Keratinocyte (primary cell): Measurements from ENCODE around the gene ACADSB. TPM values are rescaled to one million over a fixed set of nuclear protein-coding genes. Genes with fewer than 3 reads are reported as not detected.

Experiments
- DNase-seq: peaks from one replicate; pipeline ENCODE4 v3.0.0-alpha.2; 2011; ENCODE audit warnings: low read depth, missing footprints, low spot score
- FAIRE-seq: peaks from 2 replicates; lab custom pipeline; 2011; peaks lifted over from hg19 to GRCh38; lab: Jason Lieb, UNC
- H2AFZ ChIP-seq: 2 replicates; pipeline ENCODE4 v1.6.0; 2012; ENCODE audit warnings: low read length, control low read depth, inconsistent platforms; ENCODE audit not compliant: control insufficient read depth
- H3K27ac ChIP-seq: 2 replicates; pipeline ENCODE4 v1.5.1; 2011; ENCODE audit warnings: low read length; ENCODE audit not compliant: control insufficient read depth, insufficient read depth
- H3K27me3 ChIP-seq: 3 replicates; pipeline ENCODE4 v1.6.0; 2011; ENCODE audit warnings: low read length; ENCODE audit not compliant: control insufficient read depth, insufficient read depth; ENCODE audit errors: extremely low read depth
- H3K36me3 ChIP-seq, 2 experiments: 2 replicates in 1 of 2; 3 replicates in 1 of 2; pipeline ENCODE4 v1.5.1; 2011; ENCODE audit warnings: low read length in 2 of 2, mild to moderate bottlenecking in 1 of 2; ENCODE audit not compliant: control insufficient read depth in 2 of 2, insufficient read depth in 2 of 2; ENCODE audit errors: extremely low read depth in 1 of 2
- H3K4me1 ChIP-seq: 3 replicates; pipeline ENCODE4 v1.5.1; 2011; ENCODE audit warnings: low read length; ENCODE audit not compliant: control insufficient read depth, insufficient read depth; ENCODE audit errors: extremely low read depth
- H3K4me2 ChIP-seq: 3 replicates; pipeline ENCODE4 v1.6.0; 2011; ENCODE audit warnings: low read depth, low read length; ENCODE audit not compliant: control insufficient read depth, insufficient read depth; ENCODE audit errors: extremely low read depth
- H3K4me3 ChIP-seq, 3 experiments: fragments of 200-600 bp in 1 of 3; sonication (generic) in 1 of 3; 2 replicates in 2 of 3; 3 replicates in 1 of 3; pipeline ENCODE4 v1.5.1; 2011 to 2016; ENCODE audit warnings: low read length in 3 of 3, mild to moderate bottlenecking in 3 of 3, control low read depth in 2 of 3, inconsistent platforms in 1 of 3, low read depth in 1 of 3, mixed read lengths in 1 of 3, mixed run types in 1 of 3, moderate library complexity in 1 of 3; ENCODE audit not compliant: control insufficient read depth in 2 of 3, insufficient read depth in 2 of 3; ENCODE audit errors: extremely low read depth in 1 of 3
- H3K79me2 ChIP-seq: 2 replicates; pipeline ENCODE4 v1.6.0; 2012; ENCODE audit warnings: low read length; ENCODE audit not compliant: control insufficient read depth, insufficient read depth
- H3K9ac ChIP-seq: 3 replicates; pipeline ENCODE4 v1.6.0; 2011; ENCODE audit warnings: low read length; ENCODE audit not compliant: control insufficient read depth, insufficient read depth; ENCODE audit errors: extremely low read depth
- H3K9me1 ChIP-seq: 3 replicates; pipeline ENCODE4 v1.6.0; 2011; ENCODE audit warnings: low read length; ENCODE audit not compliant: control insufficient read depth, insufficient read depth; ENCODE audit errors: extremely low read depth
- H3K9me3 ChIP-seq: 2 replicates; pipeline ENCODE4 v1.5.1; 2012; ENCODE audit warnings: low read depth, low read length; ENCODE audit not compliant: control insufficient read depth
- H4K20me1 ChIP-seq: 3 replicates; pipeline ENCODE4 v1.6.0; 2011; ENCODE audit warnings: low read length; ENCODE audit not compliant: control insufficient read depth, insufficient read depth; ENCODE audit errors: extremely low read depth
- EZH2 ChIP-seq: IDR thresholded peaks from one replicate; pipeline ENCODE4 v1.6.1; 2012; ENCODE audit warnings: inconsistent platforms, mild to moderate bottlenecking, low read length, moderate library complexity
- dilution Hi-C: fragments of 300-500 bp; cut with MboI; formaldehyde crosslinking; loops from one replicate; pipeline ENCODE4 v1.7.0; 2020; ENCODE audit warnings: low sequenced_read_pairs; ENCODE audit not compliant: extremely low pct_ligation_motif_present
- polyA plus RNA-seq, 5 experiments: library from polyadenylated mRNA; depleted of rRNA in 3 of 5; stranded (reverse) in 3 of 5; stranded (forward) in 1 of 5; unstranded in 1 of 5; fragments of >200 nt; gene quantifications; 1 replicate in 1 of 5; 2 replicates in 3 of 5; 3 replicates in 1 of 5; pipeline versions ENCODE4 v1.2.1 to v1.2.3, GENCODE V29; 2011 to 2012; ENCODE audit warnings: missing spikeins in 2 of 5, low read depth in 1 of 5, low replicate concordance in 1 of 5
- TF ChIP-seq, protein P1 (sequence below), 3 experiments: IDR thresholded peaks in 1 of 3; conservative IDR thresholded peaks in 1 of 3; optimal IDR thresholded peaks in 1 of 3; 2 replicates in 2 of 3; 3 replicates in 1 of 3; pipeline versions ENCODE3 to v1.5.1; 2011; ENCODE audit warnings: low read length in 3 of 3, mild to moderate bottlenecking in 3 of 3, moderate library complexity in 2 of 3, control low read depth in 1 of 3, inconsistent platforms in 1 of 3; ENCODE audit not compliant: insufficient read depth in 2 of 3; ENCODE audit errors: extremely low read depth in 1 of 3

Gene ACADSB
- polyA plus RNA-seq, 1 donor (not counting 4 experiments of a cell fraction or from before 2014, with no cell fraction given): 10.1 TPM

- H3K4me1 ChIP-seq: peaks cover 9% of the 10 kb centered on the region
- DNase-seq: no peak
- H2AFZ ChIP-seq: no peak overlapping the region
- no peaks in the 10 kb centered on the region for H3K9me1 ChIP-seq
- dilution Hi-C loops: no loop called here
- H3K4me3 ChIP-seq: no peak overlapping the region
- H3K79me2 ChIP-seq: peaks cover 57% of the 10 kb centered on the region
- H3K4me2 ChIP-seq: no peak overlapping the region
- no peak for FAIRE-seq
- H3K27ac ChIP-seq: no peak overlapping the region
- no peaks in the 10 kb centered on the region for H4K20me1 ChIP-seq
- TF ChIP-seq, protein P1, sequence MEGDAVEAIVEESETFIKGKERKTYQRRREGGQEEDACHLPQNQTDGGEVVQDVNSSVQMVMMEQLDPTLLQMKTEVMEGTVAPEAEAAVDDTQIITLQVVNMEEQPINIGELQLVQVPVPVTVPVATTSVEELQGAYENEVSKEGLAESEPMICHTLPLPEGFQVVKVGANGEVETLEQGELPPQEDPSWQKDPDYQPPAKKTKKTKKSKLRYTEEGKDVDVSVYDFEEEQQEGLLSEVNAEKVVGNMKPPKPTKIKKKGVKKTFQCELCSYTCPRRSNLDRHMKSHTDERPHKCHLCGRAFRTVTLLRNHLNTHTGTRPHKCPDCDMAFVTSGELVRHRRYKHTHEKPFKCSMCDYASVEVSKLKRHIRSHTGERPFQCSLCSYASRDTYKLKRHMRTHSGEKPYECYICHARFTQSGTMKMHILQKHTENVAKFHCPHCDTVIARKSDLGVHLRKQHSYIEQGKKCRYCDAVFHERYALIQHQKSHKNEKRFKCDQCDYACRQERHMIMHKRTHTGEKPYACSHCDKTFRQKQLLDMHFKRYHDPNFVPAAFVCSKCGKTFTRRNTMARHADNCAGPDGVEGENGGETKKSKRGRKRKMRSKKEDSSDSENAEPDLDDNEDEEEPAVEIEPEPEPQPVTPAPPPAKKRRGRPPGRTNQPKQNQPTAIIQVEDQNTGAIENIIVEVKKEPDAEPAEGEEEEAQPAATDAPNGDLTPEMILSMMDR (optimal IDR thresholded peaks at IDR 0.05 in 1 of 3, IDR thresholded peaks at IDR 0.05 in 1 of 3, conservative IDR thresholded peaks at IDR 0.05 in 1 of 3; ENCODE audit: extremely low read depth in 1 of 3, insufficient read depth in 2 of 3, low read length in 3 of 3): no peak
- TF ChIP-seq EZH2: no peak
- H3K36me3 ChIP-seq: no peaks in the 10 kb centered on the region
- no peaks in the 10 kb centered on the region for H3K9me3 ChIP-seq
- no peak overlapping the region for H3K9ac ChIP-seq
- H3K27me3 ChIP-seq: no peaks in the 10 kb centered on the region
Observed at GRCh38 chr10:123004298-123004697, 4.5 kb upstream of the ACADSB start.

DNA sequence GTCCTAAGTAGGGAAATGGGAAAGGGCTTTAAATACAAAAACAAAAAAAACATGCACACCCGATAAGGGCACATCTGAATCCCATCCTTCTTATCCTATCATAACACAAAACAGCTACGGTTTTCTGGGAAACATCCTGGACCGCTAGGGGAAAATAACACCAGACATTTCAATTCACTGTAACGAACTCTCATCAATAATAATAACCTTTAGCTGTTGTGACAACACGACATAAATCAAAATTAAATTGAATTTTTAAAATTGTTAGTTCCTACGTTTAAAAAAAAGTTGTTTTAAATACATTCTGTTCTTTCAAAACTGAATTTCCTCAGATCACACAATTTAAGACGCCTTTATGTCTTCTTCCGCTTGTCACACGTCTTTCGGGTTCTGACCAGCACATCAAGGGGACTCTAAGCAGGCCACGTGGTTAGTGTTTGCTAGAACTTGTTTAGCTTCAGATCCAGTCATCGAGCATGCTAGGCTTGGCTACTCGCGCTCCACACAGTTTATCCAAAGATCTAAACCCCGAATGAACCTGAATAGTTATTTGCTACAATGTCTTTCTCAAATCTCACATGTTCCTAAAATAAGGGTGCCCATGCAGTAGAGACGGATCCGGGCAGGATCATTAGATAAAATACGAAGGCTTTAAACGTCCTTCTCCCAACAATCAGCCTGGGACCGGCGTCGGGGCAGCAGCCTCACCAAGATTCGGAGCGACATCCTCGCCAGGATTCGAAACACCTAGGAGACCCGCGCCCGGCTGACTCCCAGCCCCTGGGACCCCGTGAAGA is 1.1 kb upstream of the ACADSB start:
- H2AFZ ChIP-seq: peak overlapping the region; percentile 97
- dilution Hi-C loops: no loop called here
- H3K9ac ChIP-seq: peak overlapping the region; percentile 97
- H3K4me2 ChIP-seq: peak overlapping the region; percentile 87
- peak overlapping the region; percentile 88 for H3K27ac ChIP-seq
- H3K36me3 ChIP-seq: no peaks in the 10 kb centered on the region
- TF ChIP-seq, protein P1 (optimal IDR thresholded peaks at IDR 0.05 in 1 of 3, IDR thresholded peaks at IDR 0.05 in 1 of 3, conservative IDR thresholded peaks at IDR 0.05 in 1 of 3; ENCODE audit: extremely low read depth in 1 of 3, insufficient read depth in 2 of 3, low read length in 3 of 3): no peak
- no peak for TF ChIP-seq EZH2
- H4K20me1 ChIP-seq: no peaks in the 10 kb centered on the region
- no peaks in the 10 kb centered on the region for H3K9me1 ChIP-seq
- peak overlapping the region; percentile 87 to 96 (median 93) for H3K4me3 ChIP-seq
- no peaks in the 10 kb centered on the region for H3K27me3 ChIP-seq
- H3K9me3 ChIP-seq: no peaks in the 10 kb centered on the region
- peak; percentile 26 for DNase-seq
- peaks cover 17% of the 10 kb centered on the region for H3K4me1 ChIP-seq
- peak; percentile 61 for FAIRE-seq
- H3K79me2 ChIP-seq: peaks cover 50% of the 10 kb centered on the region
